Measurements from ENCODE around the gene OBSCN. TPM values are rescaled to one million over a fixed set of nuclear protein-coding genes. Genes with fewer than 3 reads are reported as not detected.
A peak's percentile ranks its signal among the peaks of the same experiment; 100 is the strongest.
"Not testable (repeated sequence)": the region's sequence is repeated elsewhere in the genome, so short reads cannot be mapped to it uniquely, and the experiment has no call there.

The OBSCN gene
- total RNA-seq, 1 donor from 2014 or later = 23.1 TPM

GRCh38 chr1:228212966-228213844, 5.4 kb downstream of the OBSCN start:
- DNase-seq (ENCODE audit: low spot score) = peak; percentile 82

- DNase-seq (ENCODE audit: low spot score) = no peak
Observed at GRCh38 chr1:228213917-228214808, 6.3 kb downstream of the OBSCN start.

GRCh38 chr1:228214921-228215662, 7.2 kb downstream of the OBSCN start:
- no peak for DNase-seq (ENCODE audit: low spot score)

GRCh38 chr1:228215663-228216116, 7.8 kb downstream of the OBSCN start:
- DNase-seq (ENCODE audit: low spot score) = no peak

GRCh38 chr1:228216371-228217320, 8.8 kb downstream of the OBSCN start:
- no peak for DNase-seq (ENCODE audit: low spot score)

- peak; percentile 48 for DNase-seq (ENCODE audit: low spot score)
Observed at GRCh38 chr1:228217551-228218344, 9.9 kb downstream of the OBSCN start.

GRCh38 chr1:228218513-228219244, 10.8 kb downstream of the OBSCN start:
- no peak for DNase-seq (ENCODE audit: low spot score)

GRCh38 chr1:228219245-228219961, 11.6 kb downstream of the OBSCN start:
- DNase-seq (ENCODE audit: low spot score) = no peak

- DNase-seq (ENCODE audit: low spot score) = no peak
Observed at GRCh38 chr1:228219962-228220780, 12.3 kb downstream of the OBSCN start.

GRCh38 chr1:228221097-228221496, 13.3 kb downstream of the OBSCN start:
- not testable (repeated sequence) for DNase-seq (ENCODE audit: low spot score)

GRCh38 chr1:228222548-228222947, 14.7 kb downstream of the OBSCN start:
- no peak for DNase-seq (ENCODE audit: low spot score)

GRCh38 chr1:228224198-228225164, 16.6 kb downstream of the OBSCN start:
- DNase-seq (ENCODE audit: low spot score) = no peak

GRCh38 chr1:228225165-228225710, 17.4 kb downstream of the OBSCN start:
- no peak for DNase-seq (ENCODE audit: low spot score)

- DNase-seq (ENCODE audit: low spot score) = no peak
Observed at GRCh38 chr1:228225740-228226139, 17.9 kb downstream of the OBSCN start.

- no peak for DNase-seq (ENCODE audit: low spot score)
Observed at GRCh38 chr1:228226141-228226874, 18.5 kb downstream of the OBSCN start.
